Right kidney (tissue), 1 donor: ENCODE results near the gene CNKSR3.

Source experiments
- DNase-seq: peaks from one replicate; pipeline ENCODE4 v3.0.0-alpha.2; 2016

Gene CNKSR3

GRCh38 chr6:154345811-154346210 lies 164.7 kb downstream of the CNKSR3 start:
- no peak for DNase-seq

- DNase-seq, result peak; percentile 45
Observed at GRCh38 chr6:154343473-154344308, 166.8 kb downstream of the CNKSR3 start.

- DNase-seq, result no peak
Observed at GRCh38 chr6:154341871-154342270, 168.6 kb downstream of the CNKSR3 start.

- DNase-seq, result no peak
Observed at GRCh38 chr6:154341336-154341735, 169.1 kb downstream of the CNKSR3 start.
